Activated CD4-positive, alpha-beta memory T cell treated with anti-CD3 and anti-CD28 coated beads for 36 hours (primary cell): ENCODE measurements around the gene ADAMTSL4. TPM values are rescaled to one million over a fixed set of nuclear protein-coding genes. Genes with fewer than 3 reads are reported as not detected.
"Not testable (repeated sequence)": the region's sequence is repeated elsewhere in the genome, so short reads cannot be mapped to it uniquely, and the experiment has no call there.

Experiments
- CTCF ChIA-PET: fragments of 350-600 bp; sonication (Branson Sonifier 250); formaldehyde crosslinking; loops from one replicate; lab custom pipeline; 2021; ENCODE audit warnings: antibody characterized with exemption, inconsistent platforms; lab: Charles Lee
- POLR2A ChIA-PET: fragments of 350-600 bp; sonication (Branson Sonifier 250); formaldehyde crosslinking; loops from one replicate; lab custom pipeline; 2021; ENCODE audit warnings: antibody characterized with exemption; lab: Charles Lee
- DNase-seq: peaks from one replicate; pipeline ENCODE4 v3.0.0-alpha.2; 2020
- H3K27ac Mint-ChIP-seq: one replicate; pipeline ENCODE4 v1.8.0; 2021; ENCODE audit warnings: mixed read lengths
- H3K27me3 Mint-ChIP-seq: one replicate; pipeline ENCODE4 v1.8.0; 2021; ENCODE audit warnings: mixed read lengths
- H3K36me3 Mint-ChIP-seq: one replicate; pipeline ENCODE4 v1.8.0; 2021; ENCODE audit warnings: mixed read lengths
- H3K4me1 Mint-ChIP-seq: one replicate; pipeline ENCODE4 v1.8.0; 2021; ENCODE audit warnings: low read depth, mixed read lengths
- H3K4me3 Mint-ChIP-seq: one replicate; pipeline ENCODE4 v1.8.0; 2021; ENCODE audit warnings: mild to moderate bottlenecking, mixed read lengths
- H3K9me3 Mint-ChIP-seq: one replicate; pipeline ENCODE4 v1.8.0; 2021; ENCODE audit warnings: mixed read lengths
- intact Hi-C: fragments of 100-400 bp; cut with micrococcal nuclease; formaldehyde crosslinking; loops from one replicate; pipeline ENCODE4 v1.15.1; 2023
- total RNA-seq, 2 experiments: library from RNA; stranded (reverse); gene quantifications; one replicate each; pipeline ENCODE4 v1.2.3, GENCODE V29; 2021

The ADAMTSL4 gene
- total RNA-seq, 2 experiments from 2014 or later: 1.1 TPM

DNA sequence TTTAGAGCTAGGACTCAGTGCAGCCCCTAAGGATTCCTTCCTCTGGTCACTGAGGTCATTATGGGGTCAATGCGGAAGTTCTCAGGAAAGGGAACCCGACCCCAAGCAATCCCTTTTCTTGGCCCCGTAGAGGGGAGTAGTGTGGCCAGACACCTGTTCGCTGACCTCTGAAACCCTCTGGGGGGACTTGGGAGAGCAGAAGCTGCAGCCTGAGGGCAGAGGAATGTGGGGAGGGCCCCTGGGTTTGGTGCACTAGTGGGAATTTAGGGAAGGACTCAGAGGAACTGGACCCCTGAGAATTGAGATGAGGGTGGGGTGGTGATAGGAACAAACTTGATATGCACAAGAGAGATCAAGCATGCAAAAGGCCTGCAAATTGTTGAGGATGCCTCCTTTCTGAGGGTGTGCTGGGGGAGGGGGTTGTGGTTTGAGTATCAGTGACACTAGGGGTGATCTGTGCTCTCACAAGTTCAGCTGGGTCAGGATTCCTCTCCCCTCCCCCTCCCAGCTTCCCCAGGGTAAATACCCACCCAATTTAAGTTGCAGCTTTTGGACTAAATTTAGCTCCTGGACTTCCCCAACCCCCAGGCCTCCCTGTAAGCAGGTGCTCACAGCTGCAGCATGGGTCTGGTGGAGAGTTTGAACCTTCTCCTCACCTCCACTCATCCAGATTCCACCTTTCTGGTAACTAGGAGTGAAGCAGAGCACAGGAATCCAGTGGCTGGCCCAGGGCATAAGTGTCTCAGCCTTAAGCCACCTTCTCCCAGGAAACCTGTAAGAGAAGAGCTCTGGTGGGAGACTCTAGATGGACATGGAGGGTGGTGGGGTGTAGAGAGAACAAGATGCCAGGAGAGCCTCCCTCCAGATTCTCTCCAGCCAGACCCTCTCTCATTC lies 13.5 kb downstream of the ADAMTSL4 start:
- Mint-ChIP-seq H3K9me3 (no peaks in the 10 kb centered on the region), H3K4me3 (peak overlapping the region; percentile 89), H3K36me3 (peaks cover 7% of the 10 kb centered on the region), H3K27me3 (no peaks in the 10 kb centered on the region), H3K27ac (peak overlapping the region; percentile 99), H3K4me1 (peaks cover 61% of the 10 kb centered on the region)
- peak; percentile 93 for DNase-seq
- ChIA-PET POLR2A (interaction anchor here (0.7 to 13.8 kb wide), 13 partner anchors 11 to 596 kb away, joined by 3 to 527 read pairs (median 4); partner anchors contain the start of genes ENSA, FALEC, GOLPH3L and MCL1), CTCF (interaction anchor here (1.0 to 14.4 kb wide), 6 partner anchors 12 to 134 kb away, joined by 3 to 276 read pairs (median 38); partner anchors contain the start of genes ADAMTSL4, ENSA, GOLPH3L and MCL1)
- intact Hi-C loops: loop anchor here (1.0 to 10.0 kb wide), 15 partner anchors 8 to 678 kb away; partner anchors contain the start of genes ANP32E, ARNT, CA14 and CTSS

DNA sequence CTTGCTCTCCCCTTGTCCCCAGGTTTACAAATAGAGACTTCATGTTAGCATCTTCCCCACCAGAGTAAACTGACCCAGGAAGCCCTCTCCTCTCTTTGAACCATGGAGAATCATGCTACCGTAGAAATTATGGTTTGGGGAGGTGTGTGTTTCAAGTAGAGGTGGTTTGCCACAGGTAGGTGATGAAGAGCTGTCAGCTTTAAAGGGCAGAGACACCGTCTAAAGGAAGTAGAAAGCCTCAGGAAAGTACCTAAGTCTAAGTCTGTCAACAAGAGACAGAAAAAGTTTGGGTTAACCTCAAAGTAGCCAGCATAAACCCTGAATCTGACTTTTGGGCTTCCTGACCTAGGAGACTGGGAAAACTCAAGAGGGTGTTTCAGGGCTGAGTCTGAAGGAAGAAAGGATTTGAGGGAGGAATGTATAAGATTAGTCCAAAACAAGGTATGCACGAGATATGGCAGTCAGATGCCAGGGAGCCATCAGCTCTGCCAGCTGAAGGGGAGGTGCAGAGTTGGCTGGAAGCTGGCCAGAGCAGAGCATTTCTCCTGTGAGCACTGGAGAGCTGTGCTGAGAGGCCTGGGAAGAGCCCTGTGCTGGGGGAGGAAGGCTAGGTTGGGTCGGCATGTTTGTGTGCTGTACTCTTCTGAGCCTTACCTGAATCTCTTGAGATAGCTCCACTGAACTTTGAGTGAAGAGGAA lies 14.3 kb downstream of the ADAMTSL4 start:
- Mint-ChIP-seq H3K27me3 (no peaks in the 10 kb centered on the region), H3K9me3 (no peaks in the 10 kb centered on the region)
- CTCF ChIA-PET: interaction anchor here (1.0 to 14.4 kb wide), 4 partner anchors 11 to 359 kb away, joined by 3 to 276 read pairs (median 126); partner anchors contain the start of genes ENSA and MCL1

DNA sequence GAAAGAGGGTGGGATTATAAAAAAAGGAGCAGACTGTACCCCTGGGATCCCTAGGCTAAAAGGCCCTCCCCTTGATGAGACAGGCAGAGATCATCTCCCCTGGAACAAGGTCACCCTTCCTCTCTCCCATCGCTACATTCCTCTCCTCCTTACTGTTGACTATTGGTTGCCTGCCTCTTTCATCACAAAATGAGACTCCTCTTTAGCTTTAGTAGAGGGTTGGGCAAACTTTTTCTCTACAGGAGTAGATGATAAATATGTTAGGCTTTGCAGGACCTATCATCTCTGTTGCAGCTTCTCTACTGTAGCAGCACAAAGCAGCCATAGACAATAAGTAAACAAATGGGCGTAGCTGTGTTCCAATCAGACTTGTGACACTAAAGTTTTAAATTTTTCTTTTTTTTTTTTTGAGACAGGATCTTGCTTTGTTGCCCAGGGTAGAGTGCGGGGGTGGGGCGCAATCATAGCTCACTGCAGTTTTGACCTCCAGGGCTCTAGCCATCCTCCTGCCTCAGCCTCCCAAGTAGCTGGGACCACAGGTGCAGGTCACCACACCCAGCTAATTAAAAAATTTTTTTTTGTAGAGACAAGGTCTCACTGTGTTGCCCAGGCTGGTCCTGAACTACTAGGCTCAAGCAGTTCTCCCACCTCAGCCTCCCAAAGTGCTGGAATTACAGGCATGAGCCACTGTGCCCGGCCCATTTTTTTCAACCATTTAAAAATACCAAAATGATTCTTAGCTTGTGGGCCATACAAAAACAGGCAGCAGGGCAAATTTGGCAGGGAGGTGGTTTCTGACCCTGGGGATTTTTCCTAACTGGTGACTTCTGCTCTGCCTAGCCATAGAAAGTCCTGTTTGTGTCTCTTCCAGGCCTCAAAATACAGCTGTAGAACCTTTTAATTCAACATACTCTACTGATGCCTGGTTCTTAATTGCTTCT lies 15.1 kb downstream of the ADAMTSL4 start:
- Mint-ChIP-seq H3K27me3 (no peaks in the 10 kb centered on the region), H3K4me1 (peaks cover 77% of the 10 kb centered on the region), H3K27ac (peak overlapping the region; percentile 99), H3K4me3 (peak overlapping the region; percentile 89), H3K9me3 (no peaks in the 10 kb centered on the region), H3K36me3 (peaks cover 7% of the 10 kb centered on the region)
- CTCF ChIA-PET: interaction anchor here (1.0 to 14.4 kb wide), 4 partner anchors 10 to 358 kb away, joined by 3 to 276 read pairs (median 126); partner anchors contain the start of genes ENSA and MCL1
- intact Hi-C loops: loop anchor here (5.0 to 10.0 kb wide), 7 partner anchors 202 to 680 kb away; partner anchors contain the start of genes ANP32E, ARNT, CA14 and MINDY1
- peak; percentile 58 for DNase-seq
- POLR2A ChIA-PET: interaction anchor here (0.6 to 13.8 kb wide), 9 partner anchors 11 to 412 kb away, joined by 3 to 527 read pairs (median 7); partner anchors contain the start of genes ENSA and MCL1

More for the DNA sequence above, 14.3 kb downstream of the ADAMTSL4 start:
- intact Hi-C loops: loop anchor here (1.0 to 10.0 kb wide), 13 partner anchors 10 to 679 kb away; partner anchors contain the start of genes ANP32E, ARNT, CA14 and CTSS
- Mint-ChIP-seq H3K4me1 (peaks cover 69% of the 10 kb centered on the region), H3K4me3 (peak overlapping the region; percentile 89), H3K36me3 (peaks cover 7% of the 10 kb centered on the region), H3K27ac (peak overlapping the region; percentile 99)
- POLR2A ChIA-PET: interaction anchor here (0.8 to 13.8 kb wide), 10 partner anchors 12 to 359 kb away, joined by 3 to 527 read pairs (median 11); partner anchors contain the start of genes ENSA and MCL1
- DNase-seq: peak; percentile 61

DNA sequence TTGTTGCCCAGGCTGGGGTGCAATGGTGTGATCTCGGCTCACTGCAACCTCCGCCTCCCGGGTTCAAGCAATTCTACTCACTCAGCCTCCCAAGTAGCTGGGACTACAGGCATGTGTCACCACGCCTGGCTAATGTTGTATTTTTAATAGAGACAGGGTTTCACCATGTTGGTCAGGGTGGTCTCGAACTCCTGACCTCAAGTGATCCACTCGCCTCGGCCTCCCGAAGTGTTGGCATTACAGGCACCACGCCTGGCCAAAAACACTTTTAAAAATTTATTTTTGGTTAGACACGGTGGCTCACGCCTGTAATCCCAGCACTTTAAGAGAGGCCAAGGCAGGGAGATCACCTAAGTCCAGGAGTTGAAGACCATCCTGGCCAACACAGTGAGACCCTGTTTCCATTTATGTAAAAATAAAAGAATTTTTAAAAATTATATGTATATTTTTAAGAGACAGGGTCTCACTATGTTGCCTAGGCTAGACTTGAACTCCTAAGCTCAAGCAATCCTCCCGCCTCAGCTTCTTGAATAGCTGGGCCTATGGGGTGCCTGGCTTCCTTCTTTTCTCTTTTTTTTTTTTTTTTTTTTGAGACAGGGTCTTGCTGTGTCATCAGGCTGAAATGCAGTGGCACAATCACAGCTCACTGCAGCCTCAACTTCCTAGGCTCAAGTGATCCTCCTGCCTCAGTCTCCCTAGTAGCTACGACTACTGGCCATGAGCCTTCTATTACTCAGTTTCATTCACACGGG lies 16.2 kb downstream of the ADAMTSL4 start:
- Mint-ChIP-seq H3K27ac (peak overlapping the region; percentile 99), H3K4me1 (peaks cover 82% of the 10 kb centered on the region), H3K36me3 (peaks cover 14% of the 10 kb centered on the region)
- not testable (repeated sequence) for H3K27me3 Mint-ChIP-seq, H3K9me3 Mint-ChIP-seq, DNase-seq, H3K4me3 Mint-ChIP-seq
- ChIA-PET POLR2A (interaction anchor here (0.6 to 13.8 kb wide), 7 partner anchors 10 to 61 kb away, joined by 3 to 527 read pairs (median 6); partner anchors contain the start of genes ENSA and MCL1), CTCF (interaction anchor here (10.5 to 14.4 kb wide), 2 partner anchors 9 to 59 kb away, joined by 243 to 276 read pairs; partner anchors contain the start of genes ENSA and MCL1)
- intact Hi-C loops: loop anchor here (10.0 kb wide), 2 partner anchors 331 to 681 kb away; partner anchors contain the start of gene ANP32E

DNA sequence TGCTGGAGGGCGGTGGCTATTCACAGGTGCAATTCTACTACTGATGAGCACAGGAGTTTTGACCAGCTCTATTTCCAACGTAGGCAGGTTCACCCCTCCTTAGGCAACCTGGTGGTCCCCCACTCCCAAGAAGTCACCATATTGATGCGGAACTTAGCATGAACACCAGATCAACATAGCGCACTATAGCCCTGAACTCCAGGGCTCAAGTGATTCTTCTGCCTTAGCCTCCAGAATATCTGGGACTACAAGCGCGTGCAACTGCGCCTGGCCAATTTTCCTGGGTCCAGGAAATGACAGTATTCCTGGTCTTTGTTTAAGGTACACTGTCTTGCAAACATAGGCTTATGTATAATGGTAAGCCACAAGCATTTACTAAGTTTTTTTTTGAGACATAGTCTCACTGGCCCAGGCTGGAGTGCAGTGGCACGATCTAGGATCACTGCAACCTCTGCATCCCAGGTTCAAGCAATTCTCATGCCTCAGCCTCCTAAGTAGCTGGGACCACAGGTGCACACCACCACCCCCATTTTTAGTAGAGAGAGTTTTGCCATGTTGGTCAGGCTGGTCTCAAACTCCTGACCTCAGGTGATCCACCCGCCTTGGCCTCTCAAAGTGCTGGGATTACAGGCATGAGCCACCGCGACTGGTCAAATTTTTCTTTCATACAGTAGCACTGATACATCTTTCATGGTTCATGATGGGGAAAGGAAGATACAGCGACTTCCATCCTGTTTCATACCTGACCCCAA lies 17.6 kb downstream of the ADAMTSL4 start:
- Mint-ChIP-seq H3K4me1 (peaks cover 88% of the 10 kb centered on the region), H3K27ac (peak overlapping the region; percentile 98), H3K4me3 (peak overlapping the region; percentile 69), H3K9me3 (no peaks in the 10 kb centered on the region), H3K27me3 (no peaks in the 10 kb centered on the region), H3K36me3 (peaks cover 21% of the 10 kb centered on the region)
- DNase-seq: no peak
- intact Hi-C loops: loop anchor here (1.0 to 10.0 kb wide), 5 partner anchors 13 to 682 kb away; partner anchors contain the start of genes ANP32E, ENSA and MCL1
- POLR2A ChIA-PET: interaction anchor here (0.6 to 13.8 kb wide), 9 partner anchors 9 to 360 kb away, joined by 4 to 527 read pairs (median 7); partner anchors contain the start of genes ENSA, GOLPH3L, MCL1 and RPRD2
- CTCF ChIA-PET: interaction anchor here (10.5 to 15.1 kb wide), 3 partner anchors 4 to 57 kb away, joined by 243 to 276 read pairs (median 276); partner anchors contain the start of genes ENSA and MCL1

DNA sequence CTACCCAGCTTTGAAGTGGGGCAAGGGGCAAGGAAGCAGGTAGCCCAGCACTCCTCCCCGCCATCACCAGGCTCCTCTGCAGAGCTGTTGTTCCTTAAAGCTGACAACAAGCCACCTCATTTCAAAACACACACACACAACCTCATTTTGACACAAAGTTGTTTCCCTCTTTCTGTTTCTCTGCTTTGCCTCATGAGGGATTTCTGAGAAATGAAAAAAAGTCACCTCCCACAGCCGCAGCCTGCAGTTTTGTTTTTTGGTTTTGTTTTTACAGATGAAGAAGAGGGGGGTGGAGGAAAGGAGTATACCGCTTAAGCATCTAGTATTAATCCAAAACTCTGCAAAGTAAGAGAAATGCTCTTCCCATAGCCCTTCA lies 18.1 kb downstream of the ADAMTSL4 start:
- CTCF ChIA-PET: interaction anchor here (1.0 to 15.1 kb wide), 5 partner anchors 4 to 57 kb away, joined by 5 to 276 read pairs (median 243); partner anchors contain the start of genes ENSA and MCL1
- Mint-ChIP-seq H3K4me1 (peaks cover 93% of the 10 kb centered on the region), H3K4me3 (peak overlapping the region; percentile 69), H3K27me3 (no peaks in the 10 kb centered on the region), H3K27ac (peak overlapping the region; percentile 98), H3K36me3 (peaks cover 27% of the 10 kb centered on the region), H3K9me3 (no peaks in the 10 kb centered on the region)
- POLR2A ChIA-PET: interaction anchor here (1.4 to 13.8 kb wide), 8 partner anchors 8 to 355 kb away, joined by 4 to 527 read pairs (median 8); partner anchors contain the start of genes ENSA, GOLPH3L, MCL1 and RPRD2
- intact Hi-C loops: loop anchor here (1.0 to 10.0 kb wide), 5 partner anchors 12 to 683 kb away; partner anchors contain the start of genes ANP32E, ENSA and MCL1
- peak; percentile 86 for DNase-seq

DNA sequence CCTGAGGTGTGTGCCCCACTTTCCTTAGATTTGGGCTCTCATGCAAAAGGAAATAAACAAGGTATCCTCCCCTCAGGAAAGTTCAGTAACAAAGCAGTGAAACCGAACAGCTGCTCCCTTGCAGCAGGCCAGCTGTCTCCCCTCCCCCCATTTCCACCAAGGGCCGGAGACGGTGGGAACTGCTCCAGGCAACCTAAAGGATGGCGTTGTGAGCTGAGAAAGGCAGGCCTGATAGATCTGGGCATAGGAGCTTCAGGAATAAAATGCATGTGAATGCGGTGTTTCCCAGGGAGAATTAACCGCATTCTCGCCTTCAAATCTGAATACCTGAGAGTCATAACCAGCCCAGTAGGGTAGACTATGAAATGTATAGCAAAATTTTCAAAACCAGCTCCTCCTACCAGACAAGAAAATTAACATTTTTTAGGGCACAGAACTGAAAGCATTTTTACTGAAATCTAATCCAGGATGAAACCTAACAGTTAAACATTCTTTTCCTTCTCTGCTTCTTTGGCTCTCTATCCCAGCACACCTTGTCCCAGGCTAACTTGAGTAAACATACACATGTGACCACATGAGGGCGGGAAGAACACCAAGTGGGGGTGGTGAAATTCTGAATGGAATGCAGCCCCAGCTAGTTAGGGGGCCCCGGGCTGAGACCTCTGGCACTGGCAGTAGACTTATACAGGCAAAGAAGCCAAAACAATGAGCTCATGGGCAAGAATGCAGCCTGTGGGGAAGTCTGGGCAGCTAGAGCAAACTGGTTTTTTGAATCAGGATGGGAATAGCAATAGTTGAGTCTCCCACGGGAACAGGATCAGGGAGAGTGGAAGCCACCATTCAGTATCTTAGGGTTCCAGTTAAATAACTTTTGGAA lies 18.7 kb downstream of the ADAMTSL4 start:
- Mint-ChIP-seq H3K36me3 (peaks cover 33% of the 10 kb centered on the region), H3K4me3 (peak overlapping the region; percentile 69)
- intact Hi-C loops: loop anchor here (1.0 to 10.0 kb wide), 5 partner anchors 11 to 683 kb away; partner anchors contain the start of genes ANP32E, ENSA and MCL1

DNA sequence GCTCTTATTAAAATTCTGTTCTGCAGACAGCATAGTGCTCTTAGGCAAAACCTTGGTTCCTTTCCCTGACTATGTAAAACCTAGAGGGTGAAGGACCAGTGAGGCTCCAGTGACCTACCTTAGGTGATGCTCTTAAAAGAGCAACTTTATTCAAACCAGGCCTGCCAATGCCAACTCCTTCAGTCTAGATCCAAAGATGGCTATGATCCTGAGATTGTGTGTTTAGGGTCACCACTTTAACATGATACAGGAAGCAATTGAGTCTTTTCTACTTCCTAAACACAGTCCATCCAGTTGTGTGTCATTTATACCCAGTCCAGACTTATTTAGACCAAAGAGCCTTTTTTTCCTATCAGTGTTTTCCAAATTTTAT lies 19.4 kb downstream of the ADAMTSL4 start:
- Mint-ChIP-seq H3K9me3 (no peaks in the 10 kb centered on the region), H3K36me3 (peaks cover 39% of the 10 kb centered on the region), H3K27me3 (no peaks in the 10 kb centered on the region), H3K4me1 (peaks cover 93% of the 10 kb centered on the region), H3K4me3 (peak overlapping the region; percentile 69), H3K27ac (peak overlapping the region; percentile 98)
- intact Hi-C loops: loop anchor here (10.0 kb wide), 2 partner anchors 334 to 684 kb away; partner anchors contain the start of gene ANP32E
- ChIA-PET CTCF (interaction anchor here (0.6 to 15.1 kb wide), 6 partner anchors 6 to 354 kb away, joined by 3 to 276 read pairs (median 124); partner anchors contain the start of genes ENSA and MCL1), POLR2A (interaction anchor here (1.6 to 13.8 kb wide), 6 partner anchors 7 to 205 kb away, joined by 4 to 527 read pairs (median 22); partner anchors contain the start of genes ENSA, MCL1 and RPRD2)
- DNase-seq: no peak

More for the DNA sequence above, 18.7 kb downstream of the ADAMTSL4 start:
- no peaks in the 10 kb centered on the region for H3K27me3 Mint-ChIP-seq
- peak; percentile 68 for DNase-seq
- ChIA-PET CTCF (interaction anchor here (1.0 to 15.1 kb wide), 6 partner anchors 5 to 355 kb away, joined by 3 to 276 read pairs (median 124); partner anchors contain the start of genes ENSA and MCL1), POLR2A (interaction anchor here (1.4 to 13.8 kb wide), 8 partner anchors 7 to 355 kb away, joined by 4 to 527 read pairs (median 8); partner anchors contain the start of genes ENSA, GOLPH3L, MCL1 and RPRD2)
- peak overlapping the region; percentile 98 for H3K27ac Mint-ChIP-seq
- peaks cover 93% of the 10 kb centered on the region for H3K4me1 Mint-ChIP-seq
- H3K9me3 Mint-ChIP-seq: no peaks in the 10 kb centered on the region
